GDM1 (cell line): ENCODE measurements around the gene MED15.
A peak's percentile ranks its signal among the peaks of the same experiment; 100 is the strongest.
"Not testable (repeated sequence)": the region's sequence is repeated elsewhere in the genome, so short reads cannot be mapped to it uniquely, and the experiment has no call there.

Source experiments
- DNase-seq: peaks from one replicate; lab custom pipeline; 2025; lab: John Stamatoyannopoulos, UW

MED15 gene

DNA sequence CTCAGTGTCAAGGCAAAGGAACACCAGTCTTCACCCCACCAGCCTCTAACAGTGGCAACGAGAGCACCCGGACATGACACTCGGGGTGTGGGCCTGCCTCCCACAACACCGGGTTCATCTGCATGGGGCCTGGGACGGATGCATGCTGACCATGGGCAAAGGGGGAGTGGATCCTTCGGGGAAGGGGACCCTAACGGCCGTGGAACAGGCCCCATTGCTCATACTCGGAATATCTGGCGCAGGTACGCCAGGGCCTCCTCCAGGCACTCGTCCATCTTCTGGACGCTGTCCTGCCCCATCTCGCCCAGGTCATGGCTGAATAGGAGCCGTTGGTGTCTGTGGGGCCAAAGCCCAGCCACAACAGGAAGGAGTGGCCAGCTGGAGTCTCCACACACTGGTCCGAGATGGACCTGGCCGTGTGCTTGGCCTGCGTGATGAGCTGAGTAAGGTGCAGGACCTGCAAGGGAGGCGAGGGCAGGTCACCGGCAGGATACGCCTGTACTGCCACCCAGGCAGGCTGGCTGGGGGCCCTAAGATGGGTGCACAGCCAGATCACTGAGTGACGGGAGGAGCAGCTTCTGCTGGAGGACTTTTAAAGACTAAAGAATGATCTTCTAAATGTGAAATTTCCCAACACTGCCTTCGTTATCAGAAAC lies 96.8 kb downstream of the MED15 start:
- no peak for DNase-seq

DNA sequence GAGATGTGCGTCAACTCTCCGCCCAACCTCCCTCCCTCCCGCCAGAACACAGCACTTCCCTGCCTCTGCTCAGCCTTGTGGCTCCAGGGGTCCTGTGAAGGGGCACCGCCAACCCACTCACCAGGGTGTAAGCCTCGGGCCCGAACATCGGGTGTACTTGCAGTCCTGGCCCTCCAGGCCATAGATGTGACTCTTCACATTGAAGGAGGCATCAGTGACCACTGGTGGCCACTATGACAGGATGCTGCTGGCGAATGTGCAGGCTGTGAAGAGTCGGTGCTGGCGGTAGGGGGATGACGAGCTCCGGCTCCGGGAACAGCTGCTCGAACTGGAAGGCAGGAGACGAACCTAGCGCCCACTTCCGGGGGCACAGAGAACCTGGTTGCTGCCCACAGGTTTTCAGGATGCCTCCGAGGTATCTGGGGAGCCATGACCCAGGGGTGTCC lies 97.4 kb downstream of the MED15 start:
- DNase-seq, result no peak

DNA sequence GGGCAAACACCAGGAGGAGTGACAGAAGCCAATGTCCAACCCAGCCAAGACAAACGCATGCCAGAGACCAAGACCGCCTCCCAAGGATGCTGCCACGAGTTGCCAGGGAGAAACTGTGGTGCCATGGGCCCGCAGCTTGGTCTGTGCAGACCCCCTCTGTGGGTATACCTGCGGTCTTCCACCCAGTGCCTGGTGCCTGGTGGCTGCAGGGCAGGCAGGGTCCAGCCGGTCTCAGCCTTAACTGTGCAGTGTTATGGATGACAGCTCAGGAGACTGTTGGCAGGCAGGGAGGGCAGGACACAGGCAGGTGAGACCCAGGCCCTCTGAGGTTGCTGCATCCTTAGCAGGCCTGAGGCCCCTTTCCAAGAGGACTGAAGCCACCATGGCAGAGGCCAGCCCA lies 97.9 kb downstream of the MED15 start:
- DNase-seq, result no peak

DNA sequence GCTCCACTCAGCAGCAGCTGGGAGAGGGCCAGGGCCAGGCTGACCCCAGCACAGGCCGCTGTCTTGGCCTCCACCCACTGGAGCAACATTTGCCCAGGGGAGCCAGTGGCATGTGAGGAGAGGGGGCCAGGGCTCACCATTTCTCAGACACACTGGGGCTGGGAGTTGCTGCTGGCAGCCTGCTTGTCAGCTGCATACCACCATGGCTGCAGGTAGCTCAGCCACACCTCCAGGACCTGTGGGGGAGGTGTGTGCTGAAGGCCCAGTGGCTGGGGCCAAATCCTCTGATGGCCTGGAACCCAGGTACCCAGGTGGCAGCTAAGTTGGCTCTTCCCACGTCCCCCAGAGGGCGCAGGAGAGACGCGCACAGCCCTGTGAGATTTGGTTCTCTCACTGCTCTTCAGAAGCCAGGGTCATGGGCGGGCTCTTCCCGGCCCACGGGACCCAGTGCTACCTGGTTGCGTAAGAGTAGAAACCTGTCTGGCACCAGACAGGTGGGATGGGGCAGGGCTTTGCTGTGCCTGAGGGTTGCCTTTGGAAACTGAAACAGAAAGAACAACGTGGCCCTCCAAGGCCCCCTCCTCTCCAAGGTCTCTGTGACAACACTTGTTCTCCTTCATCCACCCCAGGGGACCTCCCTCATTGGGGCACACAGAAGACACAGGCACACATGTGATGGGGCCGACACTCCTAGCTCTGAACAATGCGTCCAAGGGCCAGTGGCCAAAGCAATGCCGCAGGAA lies 98.8 kb downstream of the MED15 start:
- DNase-seq, result peak; percentile 33

DNA sequence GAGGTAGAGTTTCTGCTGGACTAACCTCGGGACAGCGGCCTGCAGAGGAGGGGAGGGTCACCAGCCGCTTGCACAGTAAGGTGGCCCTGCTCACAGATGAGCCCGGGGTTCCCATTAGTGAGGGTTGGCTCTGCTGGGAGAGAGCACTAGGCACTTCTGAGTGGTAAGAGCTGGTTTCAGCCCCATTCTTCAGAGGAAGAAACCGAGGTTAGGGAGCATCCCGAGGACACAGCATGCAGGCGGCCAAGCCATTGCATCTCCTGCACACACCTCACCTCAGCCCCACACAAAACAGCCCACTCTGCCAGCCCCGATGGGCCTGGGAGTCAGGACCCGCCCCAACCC lies 99.3 kb downstream of the MED15 start:
- no peak for DNase-seq

DNA sequence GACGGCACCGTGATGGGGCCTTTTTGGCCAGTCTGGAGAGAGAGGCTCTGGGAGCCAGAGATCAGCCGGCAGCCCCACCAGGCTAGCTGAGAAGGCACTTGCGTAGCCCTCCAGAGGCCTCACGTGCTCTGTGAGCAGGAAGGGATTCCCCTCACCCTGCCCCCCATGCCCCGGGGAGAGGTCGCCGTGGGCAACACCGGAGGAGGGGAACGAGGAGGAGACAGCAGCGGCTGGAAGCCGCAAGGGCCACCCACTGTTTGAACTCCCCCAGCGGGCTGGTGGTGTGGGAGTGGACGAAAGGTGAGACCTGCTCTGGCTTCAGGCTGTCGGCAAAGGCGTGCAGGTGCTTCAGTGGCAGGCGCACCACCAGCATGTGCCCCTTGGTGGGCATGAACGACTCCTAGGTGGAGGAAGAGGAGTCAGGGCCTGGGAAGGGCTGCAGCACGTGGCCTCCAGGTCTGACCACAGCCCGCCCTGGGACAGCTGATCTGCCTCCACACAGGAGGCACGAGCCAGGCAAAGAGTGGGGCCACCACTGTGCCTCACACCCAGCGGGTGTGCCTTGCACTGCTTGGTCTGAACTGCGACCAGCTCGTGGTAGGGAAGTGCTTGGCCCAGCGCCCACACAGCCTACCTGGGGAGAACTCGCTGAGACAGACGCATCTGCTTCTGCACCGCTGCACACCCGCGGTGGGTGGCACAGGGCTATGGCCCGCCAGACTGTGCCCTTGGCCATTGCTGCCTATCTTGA lies 99.9 kb downstream of the MED15 start:
- no peak for DNase-seq

DNA sequence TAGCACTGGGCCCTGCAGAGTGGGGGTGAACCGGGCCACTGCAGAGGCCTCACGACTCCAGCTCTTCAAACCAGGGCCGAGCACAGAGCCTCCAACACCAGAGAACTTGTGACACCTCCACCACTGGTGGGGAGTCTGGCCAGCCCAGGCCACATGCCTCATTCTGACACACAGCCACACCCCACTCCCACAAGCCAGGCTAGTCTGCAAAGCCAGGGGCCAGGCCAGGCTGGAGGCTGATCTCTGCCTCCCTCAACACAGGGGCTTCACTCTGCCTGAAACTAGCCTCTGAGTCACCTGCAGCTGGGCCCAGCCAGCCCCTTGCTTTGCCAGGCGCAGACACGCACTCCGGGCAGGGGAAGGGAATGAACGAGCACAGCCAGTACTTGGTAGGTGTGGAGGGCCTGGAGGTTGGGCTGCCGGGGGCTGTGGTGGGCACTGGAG lies 102.9 kb downstream of the MED15 start:
- no peak for DNase-seq

DNA sequence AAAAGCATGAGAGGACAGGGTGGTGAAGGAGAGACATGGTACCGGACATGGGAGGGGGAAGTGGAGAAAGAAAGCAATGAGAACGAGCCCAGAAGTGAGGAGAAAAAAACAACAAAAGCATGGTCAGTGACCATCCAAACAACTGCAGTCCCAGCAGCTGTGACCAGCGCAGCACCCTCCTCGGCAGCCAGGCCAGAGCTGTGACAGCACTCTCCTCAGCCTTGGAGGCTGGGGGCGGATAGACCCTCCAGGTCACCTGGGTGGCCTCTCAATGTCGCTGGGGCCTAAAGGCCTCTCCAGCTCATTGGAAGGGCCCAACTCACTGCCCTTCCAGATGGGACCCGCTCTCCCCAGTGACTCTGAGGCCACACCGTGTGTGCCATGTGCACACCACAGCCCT lies 103.3 kb downstream of the MED15 start:
- no peak for DNase-seq

DNA sequence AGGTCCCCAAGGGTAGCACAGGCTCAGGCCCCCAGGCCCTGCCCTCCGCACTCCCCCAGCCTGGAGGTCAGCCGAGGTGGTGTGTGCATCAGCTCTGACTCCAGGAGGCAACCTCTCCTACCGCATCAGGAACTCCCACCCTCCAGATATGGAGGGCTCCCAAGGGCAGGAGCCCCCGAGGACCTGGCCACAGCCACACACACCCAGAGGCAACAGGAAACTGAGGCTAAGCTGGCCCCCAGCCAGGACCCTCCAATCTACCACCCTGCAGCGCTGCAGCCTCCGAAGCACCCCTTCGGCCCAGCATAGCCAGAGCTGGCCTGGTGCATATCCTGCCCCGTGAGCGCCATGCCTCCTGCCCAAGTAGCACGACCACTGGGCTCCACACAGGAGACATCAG lies 104.0 kb downstream of the MED15 start:
- DNase-seq, result no peak

DNA sequence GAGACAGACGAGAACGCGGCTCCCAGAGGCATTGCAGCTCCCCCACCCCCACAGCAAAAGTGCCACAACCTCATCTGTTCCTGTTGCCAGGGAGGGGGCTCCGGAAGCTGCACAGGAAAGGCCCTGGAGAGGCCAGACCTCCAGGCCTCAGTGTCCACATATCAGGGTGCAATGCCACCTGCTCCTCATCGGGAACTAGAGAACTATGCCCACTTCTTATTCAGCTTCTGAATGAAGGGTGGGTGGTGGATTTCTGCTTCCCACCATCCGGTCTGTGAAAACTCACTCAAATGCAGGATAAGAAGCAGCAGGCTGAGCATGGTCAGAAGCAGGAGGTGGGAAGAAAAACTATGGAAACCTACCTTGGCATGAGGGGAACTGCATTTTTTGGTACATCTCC lies 105.9 kb downstream of the MED15 start:
- DNase-seq, result no peak

DNA sequence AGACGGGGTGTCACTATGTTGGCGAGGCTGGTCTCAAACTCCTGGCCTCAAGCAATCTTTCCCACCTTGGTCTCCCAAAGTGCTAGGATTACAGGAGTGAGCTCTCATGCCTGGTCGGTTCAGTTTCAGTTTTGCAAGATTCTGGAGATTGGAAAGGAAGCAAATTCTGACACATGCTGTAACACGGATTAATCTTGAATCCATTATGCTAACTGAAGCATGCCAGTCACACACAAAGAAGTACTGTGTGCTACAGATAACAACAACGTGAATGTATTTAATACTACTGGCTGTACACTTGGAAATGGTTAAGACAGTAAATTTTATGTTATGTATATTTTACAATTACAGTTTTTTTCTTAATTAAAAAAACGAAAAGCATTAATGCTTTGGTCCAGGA lies 107.6 kb downstream of the MED15 start:
- no peak for DNase-seq

DNA sequence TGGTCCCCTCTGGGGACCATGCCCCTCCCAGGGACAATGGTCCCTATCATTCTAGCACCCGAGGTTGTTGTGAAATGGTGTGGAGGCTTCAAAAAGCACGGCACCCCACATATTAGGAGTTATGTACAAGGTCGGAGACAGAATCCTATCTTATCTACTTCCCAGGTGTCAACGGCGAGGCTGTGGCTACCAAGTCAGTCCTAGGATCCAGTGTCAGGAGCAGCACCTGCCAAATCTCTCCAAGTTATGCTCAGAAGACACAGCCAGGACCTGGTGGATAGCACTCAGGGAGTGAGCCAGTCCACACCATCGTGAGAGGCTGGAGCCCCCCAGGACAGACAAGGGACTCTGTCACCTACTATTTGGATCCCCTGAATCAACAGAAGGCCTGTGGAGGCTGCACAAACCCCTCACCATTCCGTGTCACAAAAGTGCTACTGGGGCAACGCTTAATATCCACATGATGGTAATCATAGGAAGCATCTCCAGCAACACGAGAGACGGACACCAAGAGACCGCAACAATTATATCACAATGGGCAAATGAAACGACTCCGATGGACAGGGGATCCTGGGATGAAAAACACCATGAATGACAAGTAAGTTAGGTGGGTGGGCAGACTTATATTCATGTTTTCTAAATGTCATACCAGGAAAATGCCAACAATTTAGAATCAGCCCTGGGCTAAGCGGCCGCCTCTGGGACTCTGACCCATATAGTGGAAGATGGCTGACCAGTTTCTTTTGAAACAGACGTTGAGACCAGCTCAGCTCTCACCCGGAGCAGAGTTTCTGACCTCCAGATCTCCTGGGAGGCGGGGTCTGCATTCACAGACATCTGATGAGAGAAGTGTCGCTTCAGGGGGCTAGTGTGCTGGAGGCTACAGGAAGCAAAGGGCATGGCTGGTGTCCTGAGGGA lies 108.4 kb downstream of the MED15 start:
- DNase-seq, result no peak

DNA sequence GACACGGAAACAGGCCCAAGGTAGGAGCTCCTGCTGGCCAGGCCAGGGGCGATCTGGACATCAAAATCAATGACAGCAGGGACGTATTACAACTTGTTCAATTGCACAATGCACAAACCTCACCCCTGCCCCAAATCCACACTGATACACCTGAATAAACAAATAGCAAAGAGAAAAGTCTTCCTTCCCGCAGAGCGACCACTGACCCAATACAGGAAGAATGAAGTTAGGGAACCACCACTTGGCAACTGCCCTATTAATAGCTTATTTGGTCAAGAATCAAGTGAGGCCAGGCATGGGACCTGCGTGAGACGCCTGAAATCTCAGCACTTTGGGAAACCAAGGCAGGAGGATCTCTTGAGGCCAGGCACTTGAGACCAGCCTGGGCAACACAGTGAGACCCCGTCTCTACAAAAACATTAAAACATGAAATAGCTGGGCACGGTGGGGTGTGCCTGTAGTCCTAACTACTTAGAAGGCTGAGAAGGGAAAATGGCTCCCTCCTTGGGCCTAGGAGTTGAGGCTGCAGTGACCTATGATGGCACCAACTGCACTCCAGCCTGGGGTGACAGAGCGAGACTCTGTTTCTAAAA lies 109.1 kb downstream of the MED15 start:
- DNase-seq, result no peak

DNA sequence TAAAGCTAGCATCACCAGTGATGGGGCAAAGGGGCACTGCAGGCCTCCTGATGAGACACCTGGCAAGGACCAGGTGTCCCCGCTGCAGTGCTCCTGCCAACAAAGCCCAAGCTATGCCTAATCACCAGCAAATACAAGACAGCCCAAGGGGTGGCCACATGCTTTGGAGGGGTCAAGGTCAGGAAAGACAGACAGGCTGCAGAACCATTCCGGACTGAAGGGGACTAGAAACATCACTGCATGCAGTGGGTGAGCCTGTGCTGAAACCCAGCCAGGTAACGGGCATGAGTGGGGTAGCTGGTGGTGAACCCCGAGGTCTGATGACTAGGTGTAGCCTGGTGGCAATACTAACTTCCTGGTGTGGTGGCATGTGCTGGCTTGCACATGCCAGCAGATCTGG lies 111.1 kb downstream of the MED15 start:
- DNase-seq, result no peak

DNA sequence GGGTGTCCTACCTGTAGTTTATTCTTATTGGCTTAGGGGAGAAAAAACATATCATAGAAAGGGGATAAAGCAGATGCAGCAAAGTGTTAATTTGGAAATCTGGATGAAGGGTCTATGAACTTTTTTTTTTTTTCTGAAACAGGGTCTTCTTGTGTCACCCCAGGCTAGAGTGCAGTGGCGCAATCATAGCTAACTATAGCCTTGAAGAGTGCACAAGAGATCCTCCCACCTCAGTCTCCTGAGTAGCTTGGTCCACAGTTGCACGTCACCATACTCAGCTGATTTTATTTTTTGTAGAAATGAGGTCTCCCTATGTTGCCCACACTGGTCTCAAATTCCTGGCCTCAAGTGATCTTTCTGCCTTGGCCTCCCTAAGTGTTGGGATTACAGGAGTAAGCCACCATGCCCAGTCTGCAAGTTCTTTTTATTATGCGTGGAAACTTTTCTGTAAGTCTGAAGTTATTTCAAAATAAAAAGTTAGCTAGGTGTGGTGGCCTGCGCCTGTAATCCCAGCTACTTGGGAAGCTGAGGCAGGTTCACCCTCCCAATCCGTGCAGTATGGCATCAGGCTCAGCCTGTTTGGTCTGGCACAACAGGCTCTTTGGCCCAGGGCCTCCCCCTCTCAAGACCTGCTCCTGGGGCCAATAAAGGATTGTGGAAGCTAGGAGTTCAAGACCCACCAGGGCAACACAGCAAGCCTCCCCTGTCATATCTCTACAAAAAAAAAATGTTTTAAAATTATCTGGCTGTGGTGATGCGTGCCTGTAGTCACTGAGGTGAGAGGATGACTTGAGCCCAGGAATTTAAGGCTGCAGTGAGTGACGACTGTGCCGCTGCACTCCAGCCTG lies 111.9 kb downstream of the MED15 start:
- DNase-seq, result no peak

DNA sequence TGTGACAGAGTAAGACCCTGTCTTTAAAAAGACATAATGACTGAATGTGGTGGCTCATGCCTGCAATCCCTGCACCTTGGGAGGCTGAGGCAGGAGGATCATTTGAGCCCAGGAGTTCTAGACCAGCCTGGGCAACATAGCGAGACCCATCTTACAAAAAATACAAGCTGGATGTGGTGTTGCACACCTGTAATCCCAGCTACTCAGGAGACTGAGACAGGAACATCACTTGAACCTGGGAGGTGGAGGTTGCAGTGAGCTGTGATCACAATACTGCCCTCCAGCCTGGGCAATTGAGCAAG lies 112.4 kb downstream of the MED15 start:
- not testable (repeated sequence) for DNase-seq

DNA sequence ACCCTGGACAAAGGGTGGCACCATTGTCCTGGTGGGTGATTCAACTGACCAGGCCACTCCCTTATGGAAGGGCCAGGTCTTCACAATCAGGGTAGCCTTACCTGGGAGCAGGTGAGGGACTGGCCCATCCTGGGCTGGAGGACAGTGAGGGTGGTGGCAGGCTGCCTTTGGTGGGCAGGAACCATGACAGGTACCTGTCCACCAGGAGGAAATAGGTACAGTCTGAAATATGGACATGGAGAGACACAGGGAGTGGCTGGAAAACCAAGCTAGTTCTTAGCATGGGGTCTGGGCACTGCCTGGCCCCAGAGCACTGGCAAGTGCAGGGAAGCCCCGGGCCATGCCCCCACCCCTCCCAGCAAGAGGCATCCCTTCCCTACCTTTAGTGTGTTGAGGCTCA lies 113.8 kb downstream of the MED15 start:
- DNase-seq, result no peak

DNA sequence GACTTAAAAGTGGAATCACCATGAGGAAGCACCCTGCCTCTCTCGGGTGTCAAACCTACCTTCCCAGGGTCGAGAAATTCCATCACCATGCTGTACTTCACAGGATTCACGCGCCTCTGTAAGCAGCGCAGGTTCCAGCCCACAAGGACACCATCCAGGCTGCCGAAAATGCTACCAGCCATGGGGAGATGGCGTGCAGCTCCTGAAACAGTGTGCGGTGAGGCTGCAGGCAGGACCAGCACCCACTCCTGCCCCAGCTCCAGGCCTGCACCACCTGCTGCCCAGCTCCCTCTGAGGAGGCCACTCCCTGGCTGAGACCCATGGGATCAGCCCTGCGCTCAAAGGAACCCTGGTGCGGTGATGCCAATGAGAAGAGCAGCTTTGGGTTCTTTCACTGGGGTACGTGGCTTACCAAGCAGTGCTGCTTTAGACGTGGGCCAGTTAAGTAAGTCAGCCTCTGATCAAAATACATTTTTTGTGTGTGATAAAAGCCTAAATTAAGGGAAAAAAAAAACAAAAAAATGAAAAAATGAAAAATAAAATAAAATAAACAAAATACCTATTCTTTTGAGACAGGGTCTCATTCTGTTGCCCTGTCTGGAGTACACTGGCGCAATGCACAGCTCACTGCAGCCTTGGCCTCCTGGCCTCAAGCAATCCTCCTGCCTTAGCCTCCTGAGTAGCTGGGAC lies 115.4 kb downstream of the MED15 start:
- no peak for DNase-seq

DNA sequence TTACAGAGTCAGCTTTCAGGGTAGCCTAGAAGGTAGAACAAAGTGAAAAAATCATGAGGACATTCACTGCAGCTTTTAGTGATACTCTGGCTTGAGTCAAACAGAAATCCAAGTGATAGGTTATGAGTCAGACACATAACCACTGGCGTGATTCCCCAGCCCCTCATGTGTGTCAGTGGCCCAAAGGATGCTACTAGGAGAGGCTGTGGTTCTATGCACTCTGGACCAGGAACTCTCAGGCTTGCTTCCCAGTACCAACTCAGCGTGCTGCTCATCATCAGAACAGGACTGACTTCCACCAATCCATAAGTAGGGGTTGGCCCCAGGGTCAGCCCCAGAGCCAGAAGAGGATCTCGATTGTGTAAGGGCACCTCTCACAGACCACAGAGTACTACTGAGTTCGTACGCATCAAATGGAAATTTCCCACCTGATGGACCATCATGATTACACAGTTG lies 116.8 kb downstream of the MED15 start:
- DNase-seq, result no peak

DNA sequence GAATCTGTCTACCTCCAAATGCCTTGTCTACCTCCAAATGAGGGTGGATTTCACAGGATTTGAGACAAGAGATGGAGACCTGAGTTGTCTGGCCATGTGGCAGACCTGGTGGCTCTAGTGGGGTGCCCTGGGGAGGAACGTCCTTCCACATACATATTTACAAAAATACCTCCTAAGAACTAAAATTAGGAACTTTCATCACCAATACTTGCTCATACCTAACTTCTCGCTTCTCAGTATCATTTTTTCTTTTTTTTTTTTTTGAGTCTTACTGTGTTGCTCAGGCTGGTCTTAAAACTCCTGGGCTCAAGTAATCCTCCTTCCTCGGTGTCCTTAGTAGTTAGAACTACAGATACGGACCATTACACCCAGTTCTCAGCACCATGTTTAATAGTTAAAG lies 117.9 kb downstream of the MED15 start:
- no peak for DNase-seq
